Right atrium auricular region (tissue), 2 donors: Measurements from ENCODE around the gene KRTAP4-3. TPM values are rescaled to one million over a fixed set of nuclear protein-coding genes. Genes with fewer than 3 reads are reported as not detected.

Source experiments
- DNase-seq: peaks from one replicate; pipeline ENCODE4 v3.0.0-alpha.2; 2019; ENCODE audit warnings: low spot score
- H3K27ac ChIP-seq, 2 donors: fragments of 200-600 bp; sonication (generic); 1 replicate in 1 of 2; 2 replicates in 1 of 2; pipeline ENCODE4 v1.5.1; 2016 to 2019
- H3K27me3 ChIP-seq, 2 donors: fragments of 200-600 bp; sonication (generic); one replicate each; pipeline versions ENCODE4 v1.5.1 to v1.6.0; 2017 to 2019
- H3K36me3 ChIP-seq: fragments of 200-600 bp; sonication (generic); one replicate; pipeline ENCODE4 v1.5.1; 2016
- H3K4me1 ChIP-seq, 2 donors: fragments of 200-600 bp; sonication (generic); one replicate each; pipeline versions ENCODE4 v1.5.1 to v1.6.0; 2017 to 2019
- H3K4me3 ChIP-seq, 2 donors: fragments of 200-600 bp; sonication (generic); 1 replicate in 1 of 2; 2 replicates in 1 of 2; pipeline ENCODE4 v1.5.1; 2017 to 2019; ENCODE audit warnings: mild to moderate bottlenecking in 1 of 2, moderate library complexity in 1 of 2
- H3K9me3 ChIP-seq, 2 donors: fragments of 200-600 bp; sonication (generic); one replicate each; pipeline ENCODE4 v1.5.1; 2019
- total RNA-seq, 2 donors: library from RNA; depleted of rRNA; stranded (reverse); fragments of >200 nt; gene quantifications; one replicate each; pipeline ENCODE4 v1.1.0, GENCODE V29; 2016
- TF ChIP-seq, protein P1 (sequence below), 2 donors: fragments of 200-600 bp; sonication (generic); IDR thresholded peaks; one replicate each; pipeline ENCODE4 v1.5.1; 2019; ENCODE audit warnings: antibody characterized with exemption in 2 of 2

Gene KRTAP4-3
- total RNA-seq, 2 donors from 2014 or later: not detected

DNA sequence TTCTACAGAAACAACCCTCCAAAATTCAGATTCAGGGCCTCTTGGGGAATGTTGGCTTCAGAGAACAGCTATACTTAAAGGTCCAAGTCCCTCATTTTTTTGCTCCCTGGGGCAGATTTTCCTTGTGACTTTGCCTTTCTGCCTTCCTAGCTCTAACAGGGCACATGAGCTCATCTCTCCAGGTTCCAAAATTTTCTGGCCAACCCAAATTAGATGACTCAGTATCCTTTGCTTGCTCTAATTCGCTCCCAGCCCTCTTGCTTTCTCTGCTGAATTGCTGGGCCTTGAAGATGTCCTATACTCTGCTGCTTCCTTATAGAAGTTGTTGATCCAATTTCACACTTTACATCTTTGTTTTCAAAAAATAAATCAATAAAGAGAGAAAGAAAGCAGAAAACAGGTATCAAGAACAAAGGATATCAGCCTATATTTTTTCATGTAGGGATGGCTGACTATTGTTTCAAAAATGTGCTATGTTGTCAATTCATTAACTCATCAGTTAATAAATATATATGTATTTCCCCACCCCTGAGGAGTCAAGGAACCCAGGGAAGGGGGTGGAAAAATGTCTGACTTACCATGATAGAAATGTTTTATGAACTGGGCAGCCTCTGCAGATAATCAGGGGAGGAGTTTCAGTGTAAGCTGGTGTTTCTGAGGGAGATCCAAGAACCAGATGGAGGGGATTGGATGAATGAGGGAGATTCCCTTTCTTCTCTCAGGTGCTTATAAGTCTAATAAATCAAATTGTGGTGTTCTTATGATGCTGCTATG, 11.0 kb upstream of the KRTAP4-3 start:
- DNase-seq: no peak
- no peak overlapping the region for H3K4me3 ChIP-seq
- H3K9me3 ChIP-seq: no peaks in the 10 kb centered on the region
- TF ChIP-seq, protein P1, sequence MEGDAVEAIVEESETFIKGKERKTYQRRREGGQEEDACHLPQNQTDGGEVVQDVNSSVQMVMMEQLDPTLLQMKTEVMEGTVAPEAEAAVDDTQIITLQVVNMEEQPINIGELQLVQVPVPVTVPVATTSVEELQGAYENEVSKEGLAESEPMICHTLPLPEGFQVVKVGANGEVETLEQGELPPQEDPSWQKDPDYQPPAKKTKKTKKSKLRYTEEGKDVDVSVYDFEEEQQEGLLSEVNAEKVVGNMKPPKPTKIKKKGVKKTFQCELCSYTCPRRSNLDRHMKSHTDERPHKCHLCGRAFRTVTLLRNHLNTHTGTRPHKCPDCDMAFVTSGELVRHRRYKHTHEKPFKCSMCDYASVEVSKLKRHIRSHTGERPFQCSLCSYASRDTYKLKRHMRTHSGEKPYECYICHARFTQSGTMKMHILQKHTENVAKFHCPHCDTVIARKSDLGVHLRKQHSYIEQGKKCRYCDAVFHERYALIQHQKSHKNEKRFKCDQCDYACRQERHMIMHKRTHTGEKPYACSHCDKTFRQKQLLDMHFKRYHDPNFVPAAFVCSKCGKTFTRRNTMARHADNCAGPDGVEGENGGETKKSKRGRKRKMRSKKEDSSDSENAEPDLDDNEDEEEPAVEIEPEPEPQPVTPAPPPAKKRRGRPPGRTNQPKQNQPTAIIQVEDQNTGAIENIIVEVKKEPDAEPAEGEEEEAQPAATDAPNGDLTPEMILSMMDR (IDR thresholded peaks at IDR 0.05): no peak
- no peaks in the 10 kb centered on the region for H3K27me3 ChIP-seq
- H3K27ac ChIP-seq: no peak overlapping the region
- no peaks in the 10 kb centered on the region for H3K36me3 ChIP-seq
- no peaks in the 10 kb centered on the region for H3K4me1 ChIP-seq

DNA sequence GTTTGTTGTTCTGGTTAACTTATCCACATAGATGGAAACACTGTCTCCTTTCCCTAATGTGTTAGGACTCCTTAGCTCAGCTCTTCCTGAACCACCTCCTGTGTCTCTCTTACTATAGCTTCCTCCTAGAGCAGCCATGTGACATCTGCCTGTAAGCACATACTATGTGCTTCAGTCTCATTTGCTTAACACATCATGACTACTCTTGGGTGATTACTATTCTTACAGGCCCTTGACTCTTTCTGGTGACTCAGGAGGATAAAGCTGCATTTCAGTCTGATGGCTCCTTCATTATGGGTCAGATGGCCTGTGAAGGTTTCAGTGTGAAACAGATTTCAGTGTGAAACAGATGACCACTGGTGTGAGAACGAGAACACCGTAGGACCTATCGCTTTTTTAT, 10.3 kb upstream of the KRTAP4-3 start:
- DNase-seq: no peak
- Histone ChIP-seq H3K36me3 (no peaks in the 10 kb centered on the region), H3K4me1 (no peaks in the 10 kb centered on the region), H3K27ac (no peak overlapping the region), H3K27me3 (no peaks in the 10 kb centered on the region), H3K9me3 (no peaks in the 10 kb centered on the region), H3K4me3 (no peak overlapping the region)
- TF ChIP-seq, protein P1 (IDR thresholded peaks at IDR 0.05): no peak

DNA sequence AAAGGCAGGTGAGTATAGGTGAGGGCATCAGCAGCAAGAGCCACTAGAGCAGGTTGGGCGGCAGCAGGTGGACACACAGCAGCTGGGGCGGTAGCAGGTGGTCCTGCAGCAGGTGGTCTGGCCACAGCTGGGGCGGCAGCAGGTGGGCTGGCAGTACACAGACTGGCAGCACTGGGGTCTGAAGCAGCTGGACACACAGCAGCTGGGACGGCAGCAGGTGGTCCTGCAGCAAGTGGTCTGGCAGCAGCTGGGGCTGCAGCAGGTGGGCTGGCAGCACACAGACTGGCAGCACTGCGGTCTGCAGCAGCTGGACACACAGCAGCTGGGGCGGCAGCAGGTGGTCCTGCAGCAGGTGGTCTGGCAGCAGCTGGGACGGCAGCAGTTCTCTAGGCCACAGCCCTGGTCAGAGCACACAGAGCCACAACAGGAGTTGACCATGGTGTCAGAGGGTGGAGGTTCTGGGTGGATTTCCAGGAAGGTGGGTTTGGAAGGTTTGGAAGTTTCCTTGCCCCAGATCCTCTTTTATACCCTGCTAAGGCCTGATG, 9.8 kb upstream of the KRTAP4-3 start, which contains the start of gene KRTAP4-2:
KRTAP4-2 (minus strand) TSS at position 495 of the 545 bp plus-strand sequence; CDS start at position 438, 57 bp downstream.
- H3K36me3 ChIP-seq: no peaks in the 10 kb centered on the region
- TF ChIP-seq, protein P1 (IDR thresholded peaks at IDR 0.05): no peak
- H3K27ac ChIP-seq: no peak within 1 kb of the TSS
- no peak within 1 kb of the TSS for H3K4me3 ChIP-seq
- DNase-seq: no peak
- no peaks in the 10 kb centered on the region for H3K27me3 ChIP-seq
- no peaks in the 10 kb centered on the region for H3K9me3 ChIP-seq
- H3K4me1 ChIP-seq: no peaks in the 10 kb centered on the region

DNA sequence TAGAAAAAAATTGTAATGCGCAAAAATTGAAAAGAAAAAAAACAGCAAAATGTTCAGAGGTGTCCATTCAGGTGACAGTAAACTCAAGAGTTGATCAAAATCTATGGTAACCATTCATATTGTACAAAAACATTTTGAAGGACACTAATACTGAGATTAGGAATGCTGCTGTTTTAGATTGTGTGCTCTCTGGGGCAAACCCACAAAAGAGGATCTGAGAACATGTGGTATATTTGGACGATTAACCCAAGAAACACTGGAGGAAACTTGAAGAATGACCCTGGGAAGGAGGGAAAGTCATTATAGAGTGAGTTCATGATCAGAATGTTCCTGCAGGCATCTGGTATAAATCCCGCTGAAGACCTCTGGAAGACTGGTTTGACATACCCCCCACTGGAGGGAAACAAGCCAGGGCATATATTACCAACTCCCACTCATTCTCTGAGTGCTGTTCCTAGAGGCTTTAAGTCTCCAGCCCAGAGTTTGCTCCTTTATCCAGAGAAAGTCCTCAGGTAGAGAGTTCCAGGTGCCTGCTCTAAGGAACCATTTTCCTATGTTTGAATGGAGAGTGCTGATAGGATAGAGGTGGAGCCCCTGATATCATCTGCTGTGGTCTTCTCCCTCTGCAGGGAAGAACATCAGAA, 8.8 kb upstream of the KRTAP4-3 start:
- H3K4me1 ChIP-seq: no peaks in the 10 kb centered on the region
- DNase-seq: no peak
- no peaks in the 10 kb centered on the region for H3K9me3 ChIP-seq
- TF ChIP-seq, protein P1 (IDR thresholded peaks at IDR 0.05): no peak
- no peak overlapping the region for H3K27ac ChIP-seq
- H3K36me3 ChIP-seq: no peaks in the 10 kb centered on the region
- H3K4me3 ChIP-seq: no peak overlapping the region
- H3K27me3 ChIP-seq: no peaks in the 10 kb centered on the region

DNA sequence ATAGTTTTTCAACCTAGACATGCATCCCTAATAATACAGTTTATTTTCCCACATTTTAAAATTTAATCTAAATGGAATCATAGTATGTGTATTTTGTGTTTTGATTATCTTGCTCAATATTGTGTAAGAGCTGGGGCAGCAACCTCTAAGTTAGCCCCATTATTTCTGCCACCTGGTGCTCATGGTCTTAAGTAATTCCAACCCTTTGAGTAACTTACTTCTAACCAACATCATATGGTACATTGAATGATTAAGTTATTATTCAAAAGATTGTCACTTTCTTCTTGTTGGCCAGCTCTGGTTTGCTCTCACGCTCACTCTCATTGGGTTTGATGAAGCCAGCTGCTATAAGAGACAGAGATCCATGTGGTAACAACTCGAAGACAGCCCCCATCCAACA, 3.9 kb upstream of the KRTAP4-3 start:
- Histone ChIP-seq H3K4me1 (no peaks in the 10 kb centered on the region), H3K27me3 (no peaks in the 10 kb centered on the region), H3K36me3 (no peaks in the 10 kb centered on the region), H3K27ac (no peak overlapping the region), H3K9me3 (no peaks in the 10 kb centered on the region), H3K4me3 (no peak overlapping the region)
- TF ChIP-seq, protein P1 (IDR thresholded peaks at IDR 0.05): no peak
- no peak for DNase-seq
